SK-N-SH (cell line): ENCODE results near the gene ZNF732.

Experiments
- CHD2 ChIP-seq: fragments of 150-350 bp; IDR thresholded peaks from 2 replicates; pipeline ENCODE4 v1.6.1; 2018; ENCODE audit warnings: low read length; ENCODE audit not compliant: partially characterized antibody
- CTCF ChIP-seq: fragments of 200-600 bp; sonication (generic); IDR thresholded peaks from 2 replicates; pipeline ENCODE4 v1.6.1; 2017; ENCODE audit warnings: antibody characterized with exemption, mild to moderate bottlenecking, moderate library complexity
- ELF1 ChIP-seq: IDR thresholded peaks from 2 replicates; pipeline ENCODE4 v1.4.0; 2012
- FOSL2 ChIP-seq: IDR thresholded peaks from 2 replicates; pipeline ENCODE4 v1.4.0; 2012; ENCODE audit warnings: low read depth, mild to moderate bottlenecking, moderate library complexity, borderline replicate concordance
- MXI1 ChIP-seq: IDR thresholded peaks from 2 replicates; pipeline ENCODE4 v1.6.1; 2012; ENCODE audit warnings: mild to moderate bottlenecking, low read depth, low read length, improper control_type of control experiment
- REST ChIP-seq: IDR thresholded peaks from 2 replicates; pipeline ENCODE4 v1.6.1; 2012; ENCODE audit warnings: mild to moderate bottlenecking, low read depth, low read length, moderate library complexity
- YY1 ChIP-seq: IDR thresholded peaks from 2 replicates; pipeline ENCODE4 v1.4.0; 2012; ENCODE audit warnings: low read depth, mild to moderate bottlenecking
- TF ChIP-seq, protein P1 (sequence below): IDR thresholded peaks from 2 replicates; pipeline ENCODE4 v1.4.0; 2012; ENCODE audit warnings: low read depth, borderline replicate concordance

DNA sequence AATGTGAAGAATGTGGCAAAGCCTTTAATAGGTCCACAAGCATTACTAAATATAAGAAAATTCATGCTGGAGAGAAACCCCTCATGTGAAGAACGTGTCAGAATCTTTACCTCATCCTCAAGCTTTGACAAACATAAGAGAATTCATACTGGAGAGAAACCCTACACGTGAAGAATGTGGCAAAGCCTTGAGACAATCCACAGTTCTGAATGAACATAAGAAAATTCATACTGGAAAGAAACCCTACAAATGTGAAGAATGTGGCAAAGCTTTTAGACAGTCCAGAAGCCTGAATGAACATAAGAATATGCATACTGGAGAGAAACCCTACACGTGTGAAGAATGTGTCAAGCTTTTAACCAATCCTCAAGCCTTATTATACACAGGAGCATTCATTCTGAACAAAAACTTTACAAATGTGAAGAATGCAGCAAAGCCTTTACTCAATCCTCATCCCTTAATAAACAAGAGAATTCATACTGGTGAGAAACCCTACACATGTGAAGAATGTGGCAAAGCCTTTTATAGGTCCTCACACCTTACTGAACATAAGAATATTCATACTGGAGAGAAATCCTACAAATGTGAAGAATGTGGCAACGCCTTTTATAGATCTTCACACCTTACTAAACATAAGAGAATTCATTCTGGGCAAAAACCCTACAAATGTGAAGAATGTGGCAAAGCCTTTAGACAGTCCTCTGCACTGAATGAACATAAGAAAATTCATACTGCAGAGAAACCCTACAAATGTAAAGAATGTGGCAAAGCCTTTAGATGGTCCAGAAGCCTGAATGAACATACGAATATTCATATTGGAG lies 51.1 kb downstream of the ZNF732 start:
- no peak for TF ChIP-seq CTCF
- no peak for TF ChIP-seq YY1
- no peak for TF ChIP-seq CHD2
- no peak for TF ChIP-seq MXI1
- no peak for TF ChIP-seq FOSL2
- TF ChIP-seq, protein P1, sequence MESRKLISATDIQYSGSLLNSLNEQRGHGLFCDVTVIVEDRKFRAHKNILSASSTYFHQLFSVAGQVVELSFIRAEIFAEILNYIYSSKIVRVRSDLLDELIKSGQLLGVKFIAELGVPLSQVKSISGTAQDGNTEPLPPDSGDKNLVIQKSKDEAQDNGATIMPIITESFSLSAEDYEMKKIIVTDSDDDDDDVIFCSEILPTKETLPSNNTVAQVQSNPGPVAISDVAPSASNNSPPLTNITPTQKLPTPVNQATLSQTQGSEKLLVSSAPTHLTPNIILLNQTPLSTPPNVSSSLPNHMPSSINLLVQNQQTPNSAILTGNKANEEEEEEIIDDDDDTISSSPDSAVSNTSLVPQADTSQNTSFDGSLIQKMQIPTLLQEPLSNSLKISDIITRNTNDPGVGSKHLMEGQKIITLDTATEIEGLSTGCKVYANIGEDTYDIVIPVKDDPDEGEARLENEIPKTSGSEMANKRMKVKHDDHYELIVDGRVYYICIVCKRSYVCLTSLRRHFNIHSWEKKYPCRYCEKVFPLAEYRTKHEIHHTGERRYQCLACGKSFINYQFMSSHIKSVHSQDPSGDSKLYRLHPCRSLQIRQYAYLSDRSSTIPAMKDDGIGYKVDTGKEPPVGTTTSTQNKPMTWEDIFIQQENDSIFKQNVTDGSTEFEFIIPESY: no peak
- no peak for TF ChIP-seq REST
- no peak for TF ChIP-seq ELF1
